ENCODE results near the gene G3BP2.

GRCh38 chr4:75718529-75718928, 45.3 kb upstream of the G3BP2 start:
- TF ChIP-seq CTCF (IDR thresholded peaks at IDR 0.05) = no peak
- TF ChIP-seq POLR2A (IDR thresholded peaks at IDR 0.05) = no peak
- no peak for TF ChIP-seq POLR2AphosphoS5 (IDR thresholded peaks at IDR 0.05)

Measured in prostate gland (tissue), 2 donors.